HG03378 (cell line): ENCODE data around the gene KCNC3.

Experiments
- ATAC-seq: cut with Tn5 transposase; IDR thresholded peaks from one replicate; pipeline ENCODE4 v1.9.1; 2021; ENCODE audit warnings: mild to moderate bottlenecking, moderate library complexity; ENCODE audit not compliant: unreplicated experiment

The KCNC3 gene

GRCh38 chr19:50312967-50313811, 16.0 kb downstream of the KCNC3 start:
- ATAC-seq = no peak

- ATAC-seq = no peak
Observed at GRCh38 chr19:50311723-50312635, 17.2 kb downstream of the KCNC3 start.

DNA sequence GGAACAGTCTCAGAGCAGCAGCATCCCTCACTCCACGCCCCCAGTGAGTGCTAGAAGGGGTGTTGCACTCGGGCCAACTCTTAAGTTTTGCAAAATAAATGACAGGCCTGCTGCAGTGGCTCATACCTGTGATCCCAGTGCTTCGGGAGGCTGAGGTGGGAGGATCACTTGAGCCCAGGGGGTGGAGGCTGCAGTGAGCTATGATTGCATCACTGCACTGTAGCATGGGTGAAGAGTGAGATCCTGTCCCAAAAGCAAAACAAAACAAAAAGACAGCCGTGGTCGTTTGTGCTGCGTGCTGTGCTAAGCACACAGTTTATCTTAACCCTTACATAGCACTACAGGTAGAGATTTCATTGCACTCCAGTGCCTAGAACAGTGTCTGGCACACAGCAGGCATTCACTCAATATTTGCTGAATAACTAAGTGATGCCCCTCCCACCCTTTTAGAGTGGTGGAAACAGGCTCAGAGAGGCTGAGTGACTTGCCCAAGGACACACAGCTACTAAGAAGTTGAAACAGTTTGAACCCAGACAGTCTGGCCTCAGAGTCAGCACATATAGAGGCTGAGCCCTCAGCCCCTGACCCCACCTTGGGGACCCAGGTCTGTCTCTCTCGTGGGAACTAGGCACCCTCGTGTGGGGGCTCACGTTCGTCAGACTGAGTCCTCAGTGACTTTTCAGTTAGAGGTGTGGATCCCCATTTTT, 18.3 kb downstream of the KCNC3 start:
- no peak for ATAC-seq

- ATAC-seq = no peak
Observed at GRCh38 chr19:50309396-50310125, 19.6 kb downstream of the KCNC3 start.

- ATAC-seq = no peak
Observed at GRCh38 chr19:50308991-50309390, 20.2 kb downstream of the KCNC3 start.

- ATAC-seq = no peak
Observed at GRCh38 chr19:50303558-50303957, 25.6 kb downstream of the KCNC3 start.

- ATAC-seq = no peak
Observed at GRCh38 chr19:50301607-50301971, 27.6 kb downstream of the KCNC3 start.

DNA sequence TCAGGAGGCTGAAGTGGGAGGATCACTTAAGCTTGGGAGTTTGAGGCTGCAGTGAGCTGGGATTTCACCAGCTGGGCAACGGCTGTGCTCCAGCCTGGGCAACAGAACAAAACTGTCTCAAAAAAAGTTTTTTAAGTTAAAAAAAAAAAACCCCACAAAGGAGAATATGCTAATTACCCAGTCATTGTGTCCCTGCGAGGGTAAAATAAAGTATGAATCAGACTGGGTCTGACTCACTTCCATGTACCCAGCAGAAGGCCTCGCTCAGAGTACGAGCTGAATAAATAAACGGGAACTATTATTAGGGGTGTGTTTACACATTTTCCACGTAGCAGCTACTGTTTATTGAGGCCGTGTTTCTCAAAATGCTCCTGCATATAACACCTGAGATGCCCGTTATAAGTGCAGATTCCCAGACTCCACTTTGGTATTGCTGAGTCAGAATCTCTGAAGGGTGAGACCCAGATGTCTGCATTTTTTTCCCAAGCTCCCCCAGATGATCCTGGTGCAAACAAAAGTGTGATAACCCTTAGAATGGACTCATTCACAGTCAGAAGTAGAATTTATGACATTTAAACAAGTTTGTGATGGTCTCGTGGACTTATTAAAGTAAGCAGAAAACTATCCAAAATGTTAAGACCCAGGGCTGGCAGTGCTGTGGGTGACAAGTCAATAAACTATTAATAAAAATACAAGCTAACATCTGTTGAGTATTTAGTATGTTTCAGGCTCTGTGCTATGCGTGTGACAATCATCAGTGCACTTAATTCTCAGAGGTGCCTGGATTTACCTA, 28.2 kb downstream of the KCNC3 start:
- no peak for ATAC-seq

- ATAC-seq = no peak
Observed at GRCh38 chr19:50300051-50300450, 29.1 kb downstream of the KCNC3 start.

- ATAC-seq = no peak
Observed at GRCh38 chr19:50293263-50294004, 35.7 kb downstream of the KCNC3 start.

DNA sequence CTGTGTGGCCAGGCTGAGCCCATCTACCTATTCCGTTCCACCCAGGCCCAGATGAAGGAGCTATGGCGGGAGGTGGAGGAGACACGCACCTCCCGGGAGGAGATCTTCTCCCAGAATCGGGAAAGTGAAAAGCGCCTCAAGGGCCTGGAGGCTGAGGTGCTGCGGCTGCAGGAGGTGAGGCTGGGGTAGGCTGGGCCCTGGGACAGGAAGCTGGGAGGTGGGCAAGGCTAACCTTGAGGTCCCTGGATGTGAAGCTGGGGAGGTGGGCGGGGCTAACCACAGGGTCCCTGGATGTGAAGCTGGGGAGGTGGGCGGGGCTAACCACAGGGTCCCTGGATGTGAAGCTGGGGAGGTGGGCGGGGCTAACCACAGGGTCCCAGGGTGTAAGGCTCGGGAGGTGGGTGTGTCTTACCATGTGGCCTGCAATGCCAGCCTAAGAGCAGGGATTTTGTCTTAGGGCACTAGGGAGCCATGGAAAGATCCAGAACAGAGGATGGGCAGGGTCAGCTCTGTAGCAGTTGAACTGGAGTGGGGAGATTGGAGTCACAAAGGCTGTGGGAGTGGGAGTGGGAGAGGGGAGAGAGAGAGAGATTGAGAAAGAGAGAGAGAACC, 36.9 kb downstream of the KCNC3 start:
- ATAC-seq = no peak

DNA sequence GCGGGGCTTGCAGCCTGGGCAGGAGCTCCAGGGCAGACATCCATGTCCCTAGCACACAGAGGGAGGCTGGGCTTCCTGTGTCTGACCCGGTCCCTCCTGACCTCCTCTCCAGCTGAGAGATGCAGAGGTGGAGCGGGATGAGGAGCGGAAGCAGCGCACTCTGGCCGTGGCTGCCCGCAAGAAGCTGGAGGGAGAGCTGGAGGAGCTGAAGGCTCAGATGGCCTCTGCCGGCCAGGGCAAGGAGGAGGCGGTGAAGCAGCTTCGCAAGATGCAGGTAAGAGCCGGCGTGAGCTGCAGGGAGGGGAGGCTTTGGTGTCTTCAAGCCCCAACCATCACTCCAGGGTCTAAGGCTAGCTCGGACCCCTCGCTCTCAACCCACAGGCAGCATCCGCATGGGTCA, 38.4 kb downstream of the KCNC3 start:
- no peak for ATAC-seq

DNA sequence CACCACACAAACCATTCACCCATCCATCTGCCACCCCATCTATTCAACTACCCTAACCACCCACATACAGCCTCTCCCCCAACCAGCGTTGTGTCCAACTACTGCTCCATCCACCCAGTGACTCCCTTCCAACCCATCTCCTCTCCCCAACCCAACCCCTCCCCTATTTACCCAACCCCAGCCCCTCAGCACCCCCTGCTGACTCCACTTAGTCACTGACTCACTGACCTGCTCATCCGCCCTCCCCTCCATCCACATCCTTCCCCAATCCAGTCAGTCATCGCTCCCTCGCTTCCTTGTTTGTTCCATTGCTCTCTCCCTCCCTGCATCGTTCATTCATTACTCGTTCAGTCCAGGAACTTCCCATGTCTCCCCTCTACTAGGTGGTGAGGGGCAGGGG, 39.2 kb downstream of the KCNC3 start:
- no peak for ATAC-seq

GRCh38 chr19:50288954-50289353, 40.2 kb downstream of the KCNC3 start:
- no peak for ATAC-seq

- no peak for ATAC-seq
Observed at GRCh38 chr19:50287331-50287730, 41.8 kb downstream of the KCNC3 start.

DNA sequence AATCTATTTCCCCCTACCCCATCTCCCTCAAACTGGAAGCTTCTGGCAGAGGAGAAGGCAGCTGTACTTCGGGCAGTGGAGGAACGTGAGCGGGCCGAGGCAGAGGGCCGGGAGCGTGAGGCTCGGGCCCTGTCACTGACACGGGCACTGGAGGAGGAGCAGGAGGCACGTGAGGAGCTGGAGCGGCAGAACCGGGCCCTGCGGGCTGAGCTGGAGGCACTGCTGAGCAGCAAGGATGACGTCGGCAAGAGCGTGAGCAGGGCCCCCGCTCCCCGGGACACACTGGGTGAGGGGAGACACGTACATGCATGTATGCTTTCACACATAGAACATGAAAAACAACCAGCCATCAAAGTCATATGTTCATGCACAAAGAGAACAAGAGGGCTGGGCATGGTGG, 42.7 kb downstream of the KCNC3 start:
- ATAC-seq = no peak

DNA sequence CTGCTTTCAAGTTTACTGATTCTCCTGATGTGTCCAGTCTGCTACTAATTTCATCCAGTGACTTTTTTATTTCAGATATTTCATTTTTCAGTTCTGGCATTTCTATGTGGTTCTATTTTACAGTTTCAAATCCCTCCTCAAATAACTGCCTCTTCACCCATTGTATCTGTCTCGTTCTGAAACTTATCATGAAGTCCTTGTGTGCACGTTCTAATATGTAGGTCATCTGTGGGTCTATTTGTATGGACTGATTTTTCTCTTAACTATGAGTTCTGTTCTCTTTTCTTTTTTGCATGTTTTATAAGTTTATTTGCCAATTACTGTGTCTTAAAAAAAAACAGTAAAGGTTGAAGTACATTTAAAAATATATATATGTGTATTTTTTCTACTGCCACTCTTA, 43.3 kb downstream of the KCNC3 start:
- no peak for ATAC-seq

GRCh38 chr19:50281491-50281890, 47.7 kb downstream of the KCNC3 start:
- no peak for ATAC-seq

- ATAC-seq = no peak
Observed at GRCh38 chr19:50280983-50281382, 48.2 kb downstream of the KCNC3 start.
